Measurements from ENCODE around the gene WDR5B. TPM values are rescaled to one million over a fixed set of nuclear protein-coding genes. Genes with fewer than 3 reads are reported as not detected.

Gene WDR5B
- total and polyA plus RNA-seq, 2 donors (not counting 3 experiments of a cell fraction or from before 2014, with no cell fraction given), result 1.8 to 3.7 TPM

GRCh38 chr3:122391681-122392446, 24.0 kb downstream of the WDR5B start:
- H3K9me3 ChIP-seq (replicated peaks; ENCODE audit: control insufficient read depth, insufficient read depth, low read length), result no peaks in the 10 kb centered on the region
- dilution Hi-C loops (cut with MboI; ENCODE audit: extremely low pct_ligation_motif_present, low sequenced_read_pairs), result no loop called here
- CTCF ChIA-PET, result interaction anchor here (1.0 to 5.4 kb wide), 7 partner anchors 13 to 551 kb away, joined by 4 to 120 read pairs (median 6); partner anchors contain the start of gene PARP14

More at GRCh38 chr3:122391681-122392446, 24.0 kb downstream of the WDR5B start:
- POLR2A ChIA-PET, result no interaction called here
- Histone ChIP-seq H3K4me3 (replicated peaks in 1 of 3; ENCODE audit: insufficient read depth in 1 of 3, low read depth in 1 of 3, low read length in 3 of 3) (no peak overlapping the region), H4K20me1 (replicated peaks; ENCODE audit: control insufficient read depth, extremely low read depth, insufficient read depth, low read length) (no peaks in the 10 kb centered on the region), H3K36me3 (ENCODE audit: control insufficient read depth in 2 of 2, extremely low read depth in 1 of 2, insufficient read depth in 2 of 2, low read length in 2 of 2) (no peaks in the 10 kb centered on the region), H3K4me2 (ENCODE audit: insufficient read depth, low read length) (no peak overlapping the region), H3K79me2 (ENCODE audit: control insufficient read depth, insufficient read depth, low read length) (no peaks in the 10 kb centered on the region), H3K27ac (ENCODE audit: insufficient read depth, low read depth, low read length) (no peak overlapping the region), H2AFZ (ENCODE audit: low read depth, low read length) (no peak overlapping the region), H3K9ac (replicated peaks; ENCODE audit: extremely low read depth, insufficient read depth, low read length) (no peak overlapping the region), H3K4me1 (ENCODE audit: control insufficient read depth, extremely low read depth, insufficient read depth, low read length) (peaks cover 4% of the 10 kb centered on the region), H3K27me3 (ENCODE audit: control insufficient read depth in 2 of 2, insufficient read depth in 2 of 2, low read length in 2 of 2) (no peaks in the 10 kb centered on the region), H3K9me1 (replicated peaks; ENCODE audit: control insufficient read depth, extremely low read depth, insufficient read depth, low read length) (no peaks in the 10 kb centered on the region)
- intact Hi-C loops (cut with micrococcal nuclease), result loop anchor here (1.0 to 10.0 kb wide), 4 partner anchors 8 to 863 kb away; partner anchors contain the start of genes DTX3L, FAM162A and PARP9
- BruUV-seq (replicated peaks), result no TSS peak
- DNase-seq (ENCODE audit: low read depth, low spot score) (no peak), FAIRE-seq (no peak)
- TF ChIP-seq JUN (IDR thresholded peaks at IDR 0.05; ENCODE audit: borderline replicate concordance, insufficient read depth, insufficient read length, low read depth), result no peak
- no peak for TF ChIP-seq CTCF (IDR thresholded peaks at IDR 0.05; ENCODE audit: extremely low read depth in 1 of 2, insufficient read depth in 1 of 2, low read depth in 1 of 2, low read length in 2 of 2)
- TF ChIP-seq FOS (IDR thresholded peaks at IDR 0.05; ENCODE audit: borderline replicate concordance, insufficient read depth, low read length), result no peak
- TF ChIP-seq GATA2 (IDR thresholded peaks at IDR 0.05; ENCODE audit: insufficient read depth, insufficient read length, low read depth, low read length), result no peak
- no peak for TF ChIP-seq MYC (IDR thresholded peaks at IDR 0.05; ENCODE audit: low read depth, low read length)
- no peak for TF ChIP-seq POLR2AphosphoS5 (IDR thresholded peaks at IDR 0.05; ENCODE audit: insufficient read depth, low read depth, low read length)
- TF ChIP-seq MAX (IDR thresholded peaks at IDR 0.05; ENCODE audit: insufficient read depth, insufficient read length), result no peak
- TF ChIP-seq EZH2 (IDR thresholded peaks at IDR 0.05; ENCODE audit: borderline replicate concordance, low read depth, low read length, severe bottlenecking), result no peak
- no peak for TF ChIP-seq POLR2A (IDR thresholded peaks at IDR 0.05; ENCODE audit: low read depth, low read length)

All from endothelial cell of umbilical vein (primary cell).